ENCODE measurements around the gene MRPL49. TPM values are rescaled to one million over a fixed set of nuclear protein-coding genes. Genes with fewer than 3 reads are reported as not detected.

The MRPL49 gene
- total RNA-seq, 6 donors from 2014 or later: 15.7 to 78.6 (median 57.1) TPM

- WGBS, 2 donors: 85 to 89% methylated on average over 6 of the region's 6 CpGs
- Histone ChIP-seq H3K9me3 (peaks cover 0 to 3% (median 0%) of the 10 kb centered on the region in 4 donors), H3K27me3 (no peaks in the 10 kb centered on the region), H3K36me3 (peaks cover 0 to 10% (median 5%) of the 10 kb centered on the region in 4 donors), H3K27ac (peak overlapping the region in 2 of 4 donors; percentile 12 to 61), H3K4me1 (peaks cover 19 to 39% (median 24%) of the 10 kb centered on the region in 4 donors), H3K4me3 (no peak overlapping the region)
- ATAC-seq (ENCODE audit: low FRiP score in 2 of 2): no peak
- no peak for DNase-seq
- TF ChIP-seq POLR2AphosphoS5 (IDR thresholded peaks at IDR 0.05) (no peak), POLR2A (IDR thresholded peaks at IDR 0.05) (no peak), EP300 (IDR thresholded peaks at IDR 0.05) (no peak)
- TF ChIP-seq, protein P1, sequence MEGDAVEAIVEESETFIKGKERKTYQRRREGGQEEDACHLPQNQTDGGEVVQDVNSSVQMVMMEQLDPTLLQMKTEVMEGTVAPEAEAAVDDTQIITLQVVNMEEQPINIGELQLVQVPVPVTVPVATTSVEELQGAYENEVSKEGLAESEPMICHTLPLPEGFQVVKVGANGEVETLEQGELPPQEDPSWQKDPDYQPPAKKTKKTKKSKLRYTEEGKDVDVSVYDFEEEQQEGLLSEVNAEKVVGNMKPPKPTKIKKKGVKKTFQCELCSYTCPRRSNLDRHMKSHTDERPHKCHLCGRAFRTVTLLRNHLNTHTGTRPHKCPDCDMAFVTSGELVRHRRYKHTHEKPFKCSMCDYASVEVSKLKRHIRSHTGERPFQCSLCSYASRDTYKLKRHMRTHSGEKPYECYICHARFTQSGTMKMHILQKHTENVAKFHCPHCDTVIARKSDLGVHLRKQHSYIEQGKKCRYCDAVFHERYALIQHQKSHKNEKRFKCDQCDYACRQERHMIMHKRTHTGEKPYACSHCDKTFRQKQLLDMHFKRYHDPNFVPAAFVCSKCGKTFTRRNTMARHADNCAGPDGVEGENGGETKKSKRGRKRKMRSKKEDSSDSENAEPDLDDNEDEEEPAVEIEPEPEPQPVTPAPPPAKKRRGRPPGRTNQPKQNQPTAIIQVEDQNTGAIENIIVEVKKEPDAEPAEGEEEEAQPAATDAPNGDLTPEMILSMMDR (IDR thresholded peaks at IDR 0.05): no peak
Measured at GRCh38 chr11:65100674-65101350, 21.3 kb upstream of the MRPL49 start.

- DNase-seq (peak in 1 of 2 donors; percentile 31), ATAC-seq (ENCODE audit: low FRiP score in 2 of 2) (no peak)
- Histone ChIP-seq H3K27me3 (no peaks in the 10 kb centered on the region), H3K9me3 (no peaks in the 10 kb centered on the region), H3K4me1 (peaks cover 10 to 29% (median 13%) of the 10 kb centered on the region in 4 donors), H3K27ac (peak overlapping the region in 2 of 4 donors; percentile 7 to 61), H3K36me3 (peaks cover 0 to 14% (median 7%) of the 10 kb centered on the region in 4 donors), H3K4me3 (no peak overlapping the region)
- no peak for TF ChIP-seq POLR2A (IDR thresholded peaks at IDR 0.05)
- WGBS, 2 donors: 81 to 89% methylated on average over 8 of the region's 8 CpGs
Measured at GRCh38 chr11:65102142-65103095, 19.7 kb upstream of the MRPL49 start.

DNA sequence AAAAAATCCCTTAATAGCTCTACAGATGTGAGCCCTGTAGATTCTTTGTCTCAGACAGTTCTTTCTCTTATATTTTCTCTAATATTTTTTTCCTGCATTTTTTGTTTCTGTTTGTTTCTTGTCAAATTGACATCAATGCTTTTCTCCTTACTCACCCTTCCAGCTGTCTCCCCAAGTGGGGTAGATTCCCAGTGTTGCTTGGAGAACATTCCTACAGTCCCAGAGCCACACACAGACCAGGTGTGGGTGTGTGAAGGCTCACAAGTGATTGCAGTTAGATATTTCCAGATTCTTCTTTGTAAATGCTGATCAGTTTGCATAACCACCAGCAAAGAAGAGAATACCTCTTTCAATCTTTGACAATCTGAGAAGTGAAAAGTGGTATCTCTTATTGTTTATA lies 18.6 kb upstream of the MRPL49 start:
- peaks cover 8 to 30% (median 11%) of the 10 kb centered on the region in 4 donors for H3K4me1 ChIP-seq
- H3K27ac ChIP-seq: no peak overlapping the region
- H3K9me3 ChIP-seq: no peaks in the 10 kb centered on the region
- H3K27me3 ChIP-seq: no peaks in the 10 kb centered on the region
- H3K36me3 ChIP-seq: peaks cover 8 to 21% (median 15%) of the 10 kb centered on the region in 4 donors
- TF ChIP-seq, protein P1 (IDR thresholded peaks at IDR 0.05): no peak
- no peak for TF ChIP-seq EP300 (IDR thresholded peaks at IDR 0.05)
- TF ChIP-seq POLR2AphosphoS5 (IDR thresholded peaks at IDR 0.05): no peak
- TF ChIP-seq POLR2A (IDR thresholded peaks at IDR 0.05): no peak
- no peak for DNase-seq
- no peak overlapping the region for H3K4me3 ChIP-seq
- ATAC-seq (ENCODE audit: low FRiP score in 2 of 2): no peak

GRCh38 chr11:65104628-65105027 lies 17.5 kb upstream of the MRPL49 start:
- peak overlapping the region in 2 of 4 donors; percentile 19 to 25 for H3K27ac ChIP-seq
- no peaks in the 10 kb centered on the region for H3K9me3 ChIP-seq
- no peak for DNase-seq
- ATAC-seq (ENCODE audit: low FRiP score in 2 of 2): no peak
- TF ChIP-seq, protein P1 (IDR thresholded peaks at IDR 0.05): no peak
- no peak for TF ChIP-seq POLR2A (IDR thresholded peaks at IDR 0.05)
- TF ChIP-seq EP300 (IDR thresholded peaks at IDR 0.05): no peak
- TF ChIP-seq POLR2AphosphoS5 (IDR thresholded peaks at IDR 0.05): no peak
- 70 to 73% methylated on average over 4 of the region's 4 CpGs for WGBS, 2 donors
- H3K36me3 ChIP-seq: peaks cover 8 to 29% (median 22%) of the 10 kb centered on the region in 4 donors
- peaks cover 8 to 39% (median 14%) of the 10 kb centered on the region in 4 donors for H3K4me1 ChIP-seq
- H3K4me3 ChIP-seq: no peak overlapping the region
- H3K27me3 ChIP-seq: no peaks in the 10 kb centered on the region

GRCh38 chr11:65107078-65107477 lies 15.0 kb upstream of the MRPL49 start:
- Histone ChIP-seq H3K27me3 (no peaks in the 10 kb centered on the region), H3K4me1 (peaks cover 25 to 51% (median 35%) of the 10 kb centered on the region in 4 donors), H3K4me3 (no peak overlapping the region), H3K9me3 (no peaks in the 10 kb centered on the region), H3K36me3 (peaks cover 8 to 31% (median 23%) of the 10 kb centered on the region in 4 donors), H3K27ac (no peak overlapping the region)
- ATAC-seq (ENCODE audit: low FRiP score in 2 of 2) (no peak), DNase-seq (peak in 1 of 2 donors; percentile 34)
- WGBS, 2 donors: 92 to 95% methylated on average over 9 to 15 of the region's 15 CpGs
- TF ChIP-seq POLR2A (IDR thresholded peaks at IDR 0.05) (no peak), POLR2AphosphoS5 (IDR thresholded peaks at IDR 0.05) (no peak), EP300 (IDR thresholded peaks at IDR 0.05) (no peak)
- TF ChIP-seq, protein P1 (IDR thresholded peaks at IDR 0.05): no peak

Measured in upper lobe of left lung (tissue), 6 donors.